Keratinocyte (primary cell): ENCODE results near the gene RFC1. TPM values are rescaled to one million over a fixed set of nuclear protein-coding genes. Genes with fewer than 3 reads are reported as not detected.

ENCODE experiments used
- DNase-seq: peaks from one replicate; pipeline ENCODE4 v3.0.0-alpha.2; 2011; ENCODE audit warnings: low read depth, missing footprints, low spot score
- FAIRE-seq: peaks from 2 replicates; lab custom pipeline; 2011; peaks lifted over from hg19 to GRCh38; lab: Jason Lieb, UNC
- H2AFZ ChIP-seq: 2 replicates; pipeline ENCODE4 v1.6.0; 2012; ENCODE audit warnings: low read length, control low read depth, inconsistent platforms; ENCODE audit not compliant: control insufficient read depth
- H3K27ac ChIP-seq: 2 replicates; pipeline ENCODE4 v1.5.1; 2011; ENCODE audit warnings: low read length; ENCODE audit not compliant: control insufficient read depth, insufficient read depth
- H3K27me3 ChIP-seq: 3 replicates; pipeline ENCODE4 v1.6.0; 2011; ENCODE audit warnings: low read length; ENCODE audit not compliant: control insufficient read depth, insufficient read depth; ENCODE audit errors: extremely low read depth
- H3K36me3 ChIP-seq, 2 experiments: 2 replicates in 1 of 2; 3 replicates in 1 of 2; pipeline ENCODE4 v1.5.1; 2011; ENCODE audit warnings: low read length in 2 of 2, mild to moderate bottlenecking in 1 of 2; ENCODE audit not compliant: control insufficient read depth in 2 of 2, insufficient read depth in 2 of 2; ENCODE audit errors: extremely low read depth in 1 of 2
- H3K4me1 ChIP-seq: 3 replicates; pipeline ENCODE4 v1.5.1; 2011; ENCODE audit warnings: low read length; ENCODE audit not compliant: control insufficient read depth, insufficient read depth; ENCODE audit errors: extremely low read depth
- H3K4me2 ChIP-seq: 3 replicates; pipeline ENCODE4 v1.6.0; 2011; ENCODE audit warnings: low read depth, low read length; ENCODE audit not compliant: control insufficient read depth, insufficient read depth; ENCODE audit errors: extremely low read depth
- H3K4me3 ChIP-seq, 3 experiments: fragments of 200-600 bp in 1 of 3; sonication (generic) in 1 of 3; 2 replicates in 2 of 3; 3 replicates in 1 of 3; pipeline ENCODE4 v1.5.1; 2011 to 2016; ENCODE audit warnings: low read length in 3 of 3, mild to moderate bottlenecking in 3 of 3, control low read depth in 2 of 3, inconsistent platforms in 1 of 3, low read depth in 1 of 3, mixed read lengths in 1 of 3, mixed run types in 1 of 3, moderate library complexity in 1 of 3; ENCODE audit not compliant: control insufficient read depth in 2 of 3, insufficient read depth in 2 of 3; ENCODE audit errors: extremely low read depth in 1 of 3
- H3K79me2 ChIP-seq: 2 replicates; pipeline ENCODE4 v1.6.0; 2012; ENCODE audit warnings: low read length; ENCODE audit not compliant: control insufficient read depth, insufficient read depth
- H3K9ac ChIP-seq: 3 replicates; pipeline ENCODE4 v1.6.0; 2011; ENCODE audit warnings: low read length; ENCODE audit not compliant: control insufficient read depth, insufficient read depth; ENCODE audit errors: extremely low read depth
- H3K9me1 ChIP-seq: 3 replicates; pipeline ENCODE4 v1.6.0; 2011; ENCODE audit warnings: low read length; ENCODE audit not compliant: control insufficient read depth, insufficient read depth; ENCODE audit errors: extremely low read depth
- H3K9me3 ChIP-seq: 2 replicates; pipeline ENCODE4 v1.5.1; 2012; ENCODE audit warnings: low read depth, low read length; ENCODE audit not compliant: control insufficient read depth
- H4K20me1 ChIP-seq: 3 replicates; pipeline ENCODE4 v1.6.0; 2011; ENCODE audit warnings: low read length; ENCODE audit not compliant: control insufficient read depth, insufficient read depth; ENCODE audit errors: extremely low read depth
- CTCF ChIP-seq, 3 experiments: IDR thresholded peaks in 1 of 3; conservative IDR thresholded peaks in 1 of 3; optimal IDR thresholded peaks in 1 of 3; 2 replicates in 2 of 3; 3 replicates in 1 of 3; pipeline versions ENCODE3 to v1.5.1; 2011; ENCODE audit warnings: low read length in 3 of 3, mild to moderate bottlenecking in 3 of 3, moderate library complexity in 2 of 3, control low read depth in 1 of 3, inconsistent platforms in 1 of 3; ENCODE audit not compliant: insufficient read depth in 2 of 3; ENCODE audit errors: extremely low read depth in 1 of 3
- EZH2 ChIP-seq: IDR thresholded peaks from one replicate; pipeline ENCODE4 v1.6.1; 2012; ENCODE audit warnings: inconsistent platforms, mild to moderate bottlenecking, low read length, moderate library complexity
- dilution Hi-C: fragments of 300-500 bp; cut with MboI; formaldehyde crosslinking; loops from one replicate; pipeline ENCODE4 v1.7.0; 2020; ENCODE audit warnings: low sequenced_read_pairs; ENCODE audit not compliant: extremely low pct_ligation_motif_present
- polyA plus RNA-seq, 5 experiments: library from polyadenylated mRNA; depleted of rRNA in 3 of 5; stranded (reverse) in 3 of 5; stranded (forward) in 1 of 5; unstranded in 1 of 5; fragments of >200 nt; gene quantifications; 1 replicate in 1 of 5; 2 replicates in 3 of 5; 3 replicates in 1 of 5; pipeline versions ENCODE4 v1.2.1 to v1.2.3, GENCODE V29; 2011 to 2012; ENCODE audit warnings: missing spikeins in 2 of 5, low read depth in 1 of 5, low replicate concordance in 1 of 5

The RFC1 gene
- polyA plus RNA-seq, 1 donor (not counting 4 experiments of a cell fraction or from before 2014, with no cell fraction given): 17.4 TPM

DNA sequence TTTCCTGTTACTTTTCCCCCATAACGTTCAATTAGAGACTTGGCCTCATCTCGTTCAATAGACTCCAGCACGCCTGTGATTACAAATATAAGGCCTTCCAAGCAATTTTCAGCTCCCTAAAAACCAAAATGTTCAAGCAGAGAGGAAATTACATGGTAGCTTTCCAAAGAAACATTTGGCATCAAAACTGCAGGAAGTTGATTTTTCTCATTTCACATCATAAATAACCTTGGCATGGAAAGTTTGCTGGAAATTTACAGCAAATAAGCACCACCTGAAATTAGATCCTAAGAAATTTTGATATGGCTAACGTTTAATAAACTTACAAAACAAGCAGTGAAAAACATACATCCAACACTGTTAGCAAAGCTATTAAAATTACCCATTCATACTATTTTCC is 53.3 kb downstream of the RFC1 start:
- peaks cover 13 to 42% of the 10 kb centered on the region in 2 experiments for H3K36me3 ChIP-seq
- dilution Hi-C loops: no loop called here
- no peak for TF ChIP-seq CTCF (optimal IDR thresholded peaks at IDR 0.05 in 1 of 3, IDR thresholded peaks at IDR 0.05 in 1 of 3, conservative IDR thresholded peaks at IDR 0.05 in 1 of 3; ENCODE audit: extremely low read depth in 1 of 3, insufficient read depth in 2 of 3, low read length in 3 of 3)
- TF ChIP-seq EZH2: no peak

DNA sequence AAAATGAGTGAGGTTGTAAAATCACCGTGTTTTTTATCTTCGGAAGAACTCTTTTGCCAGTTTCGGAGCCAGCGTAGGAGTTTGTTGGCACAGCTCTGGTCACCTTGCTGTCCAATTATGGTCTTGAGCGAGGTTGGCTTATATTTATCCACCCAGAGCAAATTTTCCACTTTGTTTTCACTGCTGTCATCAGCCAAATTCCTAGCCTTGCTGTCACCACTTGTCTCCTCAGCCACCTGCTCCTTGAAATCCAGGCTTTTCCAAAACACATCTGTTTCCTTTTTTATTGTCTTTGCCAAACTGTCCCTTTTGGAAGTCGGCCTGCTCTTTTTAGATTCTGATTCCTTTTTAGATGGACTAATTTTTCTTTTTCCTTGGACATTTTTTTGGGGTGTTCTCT is 57.6 kb downstream of the RFC1 start:
- Histone ChIP-seq H3K4me3 (no peak overlapping the region), H3K79me2 (no peaks in the 10 kb centered on the region), H3K4me2 (no peak overlapping the region), H3K9me3 (no peaks in the 10 kb centered on the region), H3K9me1 (no peaks in the 10 kb centered on the region), H2AFZ (no peak overlapping the region), H3K9ac (no peak overlapping the region), H3K36me3 (peaks cover 14 to 54% of the 10 kb centered on the region in 2 experiments), H3K27ac (no peak overlapping the region), H4K20me1 (no peaks in the 10 kb centered on the region), H3K4me1 (no peaks in the 10 kb centered on the region), H3K27me3 (no peaks in the 10 kb centered on the region)
- dilution Hi-C loops: no loop called here
- DNase-seq (no peak), FAIRE-seq (no peak)
- TF ChIP-seq CTCF (optimal IDR thresholded peaks at IDR 0.05 in 1 of 3, IDR thresholded peaks at IDR 0.05 in 1 of 3, conservative IDR thresholded peaks at IDR 0.05 in 1 of 3; ENCODE audit: extremely low read depth in 1 of 3, insufficient read depth in 2 of 3, low read length in 3 of 3): no peak
- TF ChIP-seq EZH2: no peak

More for the DNA sequence above, 53.3 kb downstream of the RFC1 start:
- Histone ChIP-seq H3K27me3 (no peaks in the 10 kb centered on the region), H3K79me2 (no peaks in the 10 kb centered on the region), H3K9me1 (no peaks in the 10 kb centered on the region), H3K9me3 (no peaks in the 10 kb centered on the region), H3K4me3 (no peak overlapping the region), H3K9ac (no peak overlapping the region), H3K4me1 (no peaks in the 10 kb centered on the region), H4K20me1 (no peaks in the 10 kb centered on the region), H3K27ac (no peak overlapping the region), H2AFZ (no peak overlapping the region), H3K4me2 (no peak overlapping the region)
- FAIRE-seq (no peak), DNase-seq (no peak)
